NCI-H1417 treated with DMSO at 0.1 percent for 48 hours (cell line): Measurements from ENCODE around the gene TTN.

Experiments used
- DNase-seq: peaks from one replicate; lab custom pipeline; 2025; lab: John Stamatoyannopoulos, UW

The TTN gene

DNA sequence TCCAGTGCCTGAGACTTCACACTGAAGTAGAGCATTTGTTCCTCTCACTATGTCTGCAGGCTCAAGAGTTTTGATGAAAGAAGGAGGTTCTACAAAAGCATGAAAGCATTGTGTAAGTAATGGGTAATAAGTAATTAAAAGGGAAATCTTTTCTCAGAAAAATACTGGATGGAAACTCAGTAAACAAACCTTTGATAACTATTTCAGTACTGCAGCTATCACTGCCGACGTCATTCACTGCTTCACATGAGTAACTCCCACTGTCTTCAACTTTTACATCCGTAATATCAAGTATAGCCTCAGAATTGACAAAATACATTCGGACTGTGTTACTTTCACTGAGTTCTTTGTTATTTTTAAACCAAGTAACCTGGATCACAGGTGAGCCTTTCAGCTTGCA, 72.7 kb downstream of the TTN start:
- no peak for DNase-seq

DNA sequence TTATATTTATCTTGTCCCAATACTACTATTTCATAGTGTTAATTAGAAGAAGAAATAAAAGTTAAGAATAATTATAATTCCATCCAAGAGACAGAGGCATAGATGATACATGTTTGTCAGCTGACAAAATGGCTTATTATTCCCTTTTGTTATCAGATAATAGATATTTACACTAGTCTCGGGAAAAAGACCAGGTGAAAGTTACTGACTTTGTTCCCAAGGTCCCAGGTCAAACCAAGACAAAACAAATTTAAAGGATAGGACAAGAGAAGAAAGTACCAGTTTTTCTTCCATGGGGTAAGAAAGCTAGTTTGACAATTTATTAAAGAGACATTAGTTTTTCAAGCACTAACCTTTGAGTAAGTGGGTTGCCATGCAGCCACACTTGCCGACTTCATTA, 73.2 kb downstream of the TTN start:
- no peak for DNase-seq

DNA sequence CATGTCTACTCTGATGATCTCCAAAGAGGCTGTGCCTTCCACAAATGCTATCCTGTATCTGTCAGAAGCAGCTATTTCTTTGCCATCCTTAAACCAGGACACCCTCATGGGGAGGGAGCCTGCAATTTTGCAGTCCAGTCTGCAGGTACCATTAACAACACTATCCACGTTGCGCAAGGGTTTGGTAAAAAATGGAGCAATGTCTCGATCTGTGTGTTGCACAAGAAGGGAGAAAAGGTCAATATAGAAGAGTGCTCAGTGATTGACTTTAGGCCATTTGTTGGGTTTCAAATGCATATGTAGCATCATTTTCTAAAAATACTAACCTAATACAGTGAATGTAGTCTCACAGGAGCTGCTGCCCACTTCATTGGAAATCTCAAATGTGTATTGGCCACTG, 74.3 kb downstream of the TTN start:
- DNase-seq = no peak

GRCh38 chr2:178731300-178731699, 75.9 kb downstream of the TTN start:
- no peak for DNase-seq

DNA sequence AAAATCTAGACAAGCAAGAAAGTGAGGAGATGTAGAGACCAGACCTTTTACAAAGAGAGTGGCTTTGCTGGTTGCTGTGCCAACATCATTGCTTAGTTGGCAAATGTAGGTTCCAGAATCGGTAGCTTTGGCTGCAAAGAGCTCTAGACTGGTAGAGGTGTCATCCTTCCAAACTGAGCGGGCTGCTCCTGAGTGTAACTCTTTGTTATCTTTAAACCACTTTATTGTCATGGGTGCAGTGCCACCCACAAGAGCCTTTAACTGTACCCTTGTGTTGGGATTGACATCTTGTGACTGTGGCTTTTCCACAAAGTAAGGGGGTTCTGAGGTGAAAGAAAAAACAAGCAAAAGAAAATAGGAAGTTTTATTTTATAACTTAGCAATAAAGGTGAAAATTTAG, 77.2 kb downstream of the TTN start:
- DNase-seq = no peak

GRCh38 chr2:178723786-178724346, 83.4 kb downstream of the TTN start:
- no peak for DNase-seq

DNA sequence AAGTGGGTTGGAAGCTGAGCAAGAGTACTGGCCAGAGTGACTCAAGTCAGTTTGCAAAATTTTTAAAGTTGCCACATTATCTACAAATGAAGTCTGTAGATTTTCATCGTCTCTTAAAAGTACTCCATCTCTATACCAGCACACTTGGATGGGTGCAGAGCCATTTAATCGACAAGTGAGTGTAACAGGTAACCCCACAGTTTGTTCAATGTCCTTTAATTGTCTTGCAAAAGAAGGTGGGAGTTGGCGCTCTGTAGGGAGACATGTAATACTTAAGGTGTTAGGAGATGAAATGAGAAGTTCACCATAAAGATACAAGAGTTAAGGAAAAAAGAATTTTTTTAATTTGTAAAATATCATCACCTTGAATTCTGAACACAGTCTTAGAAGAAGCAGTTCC, 84.9 kb downstream of the TTN start:
- no peak for DNase-seq

DNA sequence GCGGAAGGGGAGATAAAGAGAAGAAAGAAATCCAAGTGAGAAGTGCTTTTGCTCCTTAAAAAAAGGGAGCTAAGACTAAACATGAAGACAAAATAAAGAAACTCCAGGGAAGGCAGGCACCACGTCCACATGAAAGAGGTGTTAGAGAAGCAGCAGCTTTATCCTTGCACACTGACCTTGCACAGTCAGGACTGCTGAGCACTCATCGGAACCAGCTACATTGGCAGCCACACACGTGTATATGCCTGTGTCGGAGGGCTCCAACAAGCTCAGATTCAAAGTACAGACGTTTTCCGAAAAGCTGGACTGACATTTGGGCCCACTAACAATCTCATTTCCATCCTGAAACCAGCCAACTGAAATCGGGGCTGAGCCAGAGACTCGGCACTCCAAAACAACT, 88.2 kb downstream of the TTN start:
- DNase-seq = no peak

- no peak for DNase-seq
Observed at GRCh38 chr2:178718283-178718682, 88.9 kb downstream of the TTN start.

GRCh38 chr2:178716394-178716793, 90.8 kb downstream of the TTN start:
- DNase-seq = no peak

GRCh38 chr2:178715366-178715765, 91.9 kb downstream of the TTN start:
- no peak for DNase-seq

- no peak for DNase-seq
Observed at GRCh38 chr2:178707476-178707875, 99.7 kb downstream of the TTN start.

DNA sequence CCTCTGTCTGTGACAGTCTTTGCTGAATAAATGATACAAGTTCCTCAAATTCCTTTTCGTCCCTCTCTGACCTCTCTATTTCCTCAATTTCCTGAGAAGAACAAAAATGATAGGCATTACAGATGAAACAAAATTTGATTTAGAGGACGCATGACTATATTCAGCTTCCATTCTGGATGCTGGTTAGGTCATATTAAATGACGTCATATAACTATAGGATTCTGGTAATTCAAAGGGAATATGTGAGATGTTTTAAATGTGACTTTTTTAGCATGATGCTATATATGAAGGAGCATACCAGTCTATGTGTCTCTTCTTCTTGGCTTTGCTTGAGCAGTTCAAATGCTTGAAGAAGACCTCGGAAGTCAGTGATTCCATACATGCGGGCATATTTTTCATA, 102.3 kb downstream of the TTN start:
- DNase-seq = no peak

DNA sequence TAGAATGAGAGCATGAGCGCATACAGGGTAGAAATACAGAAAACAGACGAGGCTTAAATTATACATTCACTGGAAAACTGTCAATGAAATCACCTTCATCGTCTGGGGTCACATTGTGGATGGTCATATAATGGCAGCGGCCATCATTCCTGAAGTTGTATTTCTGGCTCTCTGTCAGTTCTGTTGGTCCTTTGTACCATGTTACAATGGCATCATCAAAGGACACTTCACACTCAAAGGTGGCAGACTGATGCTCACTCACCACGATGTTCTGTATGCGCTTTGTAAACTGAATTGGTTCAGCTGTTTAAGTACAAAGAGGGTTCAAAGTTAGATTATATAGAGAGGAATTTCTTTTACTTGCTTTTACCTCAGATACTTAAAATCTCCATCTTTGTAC, 104.9 kb downstream of the TTN start:
- no peak for DNase-seq

GRCh38 chr2:178700922-178701342, 106.3 kb downstream of the TTN start:
- no peak for DNase-seq

GRCh38 chr2:178700136-178700535, 107.1 kb downstream of the TTN start:
- DNase-seq = no peak

DNA sequence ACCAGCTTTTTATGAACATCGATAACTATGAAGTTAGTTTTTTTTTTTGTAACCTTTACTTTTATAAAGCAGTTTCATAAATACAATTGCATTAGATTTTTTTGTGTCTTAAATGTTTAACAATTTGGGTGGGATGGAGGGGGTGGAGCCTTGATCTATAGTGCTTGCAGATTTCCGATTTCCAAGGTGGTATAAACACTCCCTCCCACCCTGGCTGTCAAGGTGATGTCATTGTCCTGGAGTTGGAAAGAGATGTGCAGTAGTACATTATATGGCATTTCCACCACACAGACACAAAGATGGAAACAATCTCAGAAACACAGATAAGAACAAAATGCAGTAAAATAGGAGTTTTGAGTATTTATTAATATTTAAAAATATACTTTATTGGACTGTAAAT, 114.4 kb downstream of the TTN start:
- no peak for DNase-seq

DNA sequence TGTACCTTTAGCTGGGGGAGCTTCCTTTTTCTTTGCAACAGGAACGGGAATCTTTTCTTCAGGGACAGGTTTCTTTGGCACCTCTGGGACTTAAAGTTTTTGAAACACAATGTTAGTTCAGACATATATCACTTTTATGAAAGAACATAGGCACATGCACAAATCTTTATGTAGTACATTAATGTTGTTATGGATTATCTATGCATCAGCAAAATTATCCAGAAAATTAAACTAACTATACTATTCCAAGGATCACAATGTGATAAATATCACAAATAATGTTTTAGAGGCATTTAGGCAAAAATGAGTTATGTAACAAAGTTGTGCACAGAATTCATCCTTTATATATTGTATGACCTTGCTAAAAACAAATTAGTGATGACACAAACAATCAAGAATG, 117.4 kb downstream of the TTN start:
- DNase-seq = no peak

- no peak for DNase-seq
Observed at GRCh38 chr2:178683877-178684276, 123.3 kb downstream of the TTN start.

DNA sequence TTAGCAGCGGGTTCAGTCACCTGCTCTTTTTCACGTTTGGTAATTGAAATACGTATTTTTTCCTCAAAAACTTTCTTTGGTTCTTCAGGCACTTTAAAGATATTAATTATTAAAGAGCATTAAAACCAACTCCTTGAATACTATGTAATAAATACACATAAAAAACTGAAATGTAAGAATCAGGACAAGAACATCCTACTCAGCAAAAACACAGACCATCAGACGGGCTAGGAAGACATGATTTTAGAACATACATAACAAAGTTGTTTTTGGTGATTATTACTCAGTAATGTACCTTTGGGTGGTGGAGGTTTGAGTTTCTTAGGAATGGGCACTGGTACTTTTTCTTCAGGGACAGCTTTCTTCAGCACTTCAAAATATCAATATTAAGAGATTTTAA, 126.1 kb downstream of the TTN start:
- DNase-seq = no peak

GRCh38 chr2:178679891-178680290, 127.3 kb downstream of the TTN start:
- DNase-seq = no peak

DNA sequence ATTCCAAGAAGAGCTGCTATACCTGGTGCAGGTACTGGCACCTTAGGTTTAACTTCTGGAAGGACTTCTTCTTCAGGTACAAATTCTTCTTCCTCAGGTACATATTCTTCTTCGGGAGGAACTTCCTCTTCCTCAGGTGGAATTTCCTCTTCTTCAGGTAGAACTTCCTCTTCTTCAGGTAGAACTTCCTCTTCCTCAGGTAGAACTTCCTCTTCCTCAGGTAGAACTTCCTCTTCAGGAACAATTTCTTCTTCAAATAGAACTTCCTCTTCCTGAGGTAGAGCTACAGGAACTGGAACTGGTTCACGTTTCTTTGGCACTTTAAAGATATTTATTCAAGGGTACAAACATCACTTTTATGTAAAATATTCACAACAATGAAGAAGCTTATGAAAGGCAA, 129.6 kb downstream of the TTN start:
- no peak for DNase-seq

GRCh38 chr2:178676046-178676445, 131.2 kb downstream of the TTN start:
- no peak for DNase-seq

- no peak for DNase-seq
Observed at GRCh38 chr2:178674122-178674521, 133.1 kb downstream of the TTN start.

DNA sequence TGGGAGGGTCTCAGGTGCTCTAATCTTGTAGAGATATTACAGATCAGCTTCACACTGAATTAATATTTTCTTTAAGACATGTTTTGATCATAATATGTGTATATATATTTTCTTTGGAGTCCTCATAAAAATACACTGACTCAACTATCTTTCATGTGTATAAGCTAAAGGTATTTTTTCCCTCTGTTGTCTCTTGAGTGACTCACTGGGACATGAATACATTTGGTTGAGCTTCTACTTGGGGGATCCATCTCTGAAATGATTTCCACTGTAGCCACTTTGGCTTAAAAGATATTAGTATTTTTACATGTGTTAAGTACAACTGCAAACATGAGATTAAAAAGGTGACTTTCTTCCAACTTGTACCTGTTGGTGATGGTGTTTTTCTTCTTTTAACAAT, 140.8 kb downstream of the TTN start:
- DNase-seq = no peak
